ENCODE results near the gene NAT8L. TPM values are rescaled to one million over a fixed set of nuclear protein-coding genes. Genes with fewer than 3 reads are reported as not detected.

Gene NAT8L
- total and polyA plus RNA-seq, 2 experiments from 2014 or later, result 1.5 to 2.7 TPM

DNA sequence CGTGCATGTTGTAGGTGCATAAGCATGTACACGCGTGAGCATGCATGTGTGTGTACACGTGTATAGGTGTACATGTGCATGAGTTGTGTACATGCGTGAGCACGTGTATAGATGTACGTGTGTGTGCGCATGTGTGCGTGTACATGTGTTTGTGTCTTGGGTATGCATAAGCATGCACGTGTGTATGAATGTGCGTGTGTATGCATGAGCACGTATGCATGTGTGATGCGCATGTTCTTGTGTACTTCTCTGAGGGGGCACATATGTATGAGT, 9.0 kb downstream of the NAT8L start:
- whole genome bisulfite sequencing (ENCODE audit: low lambda C conversion rate, missing lambda C conversion rate), result 96% methylated on average over 13 of the region's 13 CpGs
- Histone ChIP-seq H3K27ac (no peak overlapping the region), H2AFZ (no peak overlapping the region), H3K4me1 (ENCODE audit: insufficient read depth) (no peaks in the 10 kb centered on the region), H3K79me2 (no peaks in the 10 kb centered on the region), H3K4me3 (no peak overlapping the region), H3K27me3 (no peaks in the 10 kb centered on the region), H3K9me2 (replicated peaks; ENCODE audit: insufficient read depth) (no peaks in the 10 kb centered on the region), H4K20me1 (ENCODE audit: insufficient read depth, poor library complexity, severe bottlenecking) (no peaks in the 10 kb centered on the region), H3K9me3 (ENCODE audit: low read depth) (no peaks in the 10 kb centered on the region), H3K36me3 (replicated peaks; ENCODE audit: insufficient read depth, low read depth) (no peaks in the 10 kb centered on the region), H3K4me2 (no peak overlapping the region)
- no peak for TF ChIP-seq EZH2phosphoT487 (IDR thresholded peaks at IDR 0.05; ENCODE audit: low read depth, severe bottlenecking, unreplicated experiment)
- no peak for TF ChIP-seq EZH2 (IDR thresholded peaks at IDR 0.05; ENCODE audit: borderline replicate concordance)
- TF ChIP-seq CTCF (IDR thresholded peaks at IDR 0.05; ENCODE audit: poor library complexity), result no peak
- DNase-seq (ENCODE audit: low spot score), result no peak

GRCh38 chr4:2068566-2068965, 9.4 kb downstream of the NAT8L start:
- Histone ChIP-seq H3K4me2 (no peak overlapping the region), H3K36me3 (replicated peaks; ENCODE audit: insufficient read depth, low read depth) (no peaks in the 10 kb centered on the region), H3K4me3 (no peak overlapping the region), H3K9me3 (ENCODE audit: low read depth) (no peaks in the 10 kb centered on the region), H3K27me3 (no peaks in the 10 kb centered on the region), H4K20me1 (ENCODE audit: insufficient read depth, poor library complexity, severe bottlenecking) (no peaks in the 10 kb centered on the region), H3K4me1 (ENCODE audit: insufficient read depth) (no peaks in the 10 kb centered on the region), H3K27ac (no peak overlapping the region), H3K9me2 (replicated peaks; ENCODE audit: insufficient read depth) (no peaks in the 10 kb centered on the region), H3K79me2 (no peaks in the 10 kb centered on the region), H2AFZ (no peak overlapping the region)
- WGBS (ENCODE audit: low lambda C conversion rate, missing lambda C conversion rate), result 92% methylated on average over 10 of the region's 11 CpGs
- DNase-seq (ENCODE audit: low spot score), result no peak
- TF ChIP-seq EZH2phosphoT487 (IDR thresholded peaks at IDR 0.05; ENCODE audit: low read depth, severe bottlenecking, unreplicated experiment) (no peak), EZH2 (IDR thresholded peaks at IDR 0.05; ENCODE audit: borderline replicate concordance) (no peak), CTCF (IDR thresholded peaks at IDR 0.05; ENCODE audit: poor library complexity) (no peak)

DNA sequence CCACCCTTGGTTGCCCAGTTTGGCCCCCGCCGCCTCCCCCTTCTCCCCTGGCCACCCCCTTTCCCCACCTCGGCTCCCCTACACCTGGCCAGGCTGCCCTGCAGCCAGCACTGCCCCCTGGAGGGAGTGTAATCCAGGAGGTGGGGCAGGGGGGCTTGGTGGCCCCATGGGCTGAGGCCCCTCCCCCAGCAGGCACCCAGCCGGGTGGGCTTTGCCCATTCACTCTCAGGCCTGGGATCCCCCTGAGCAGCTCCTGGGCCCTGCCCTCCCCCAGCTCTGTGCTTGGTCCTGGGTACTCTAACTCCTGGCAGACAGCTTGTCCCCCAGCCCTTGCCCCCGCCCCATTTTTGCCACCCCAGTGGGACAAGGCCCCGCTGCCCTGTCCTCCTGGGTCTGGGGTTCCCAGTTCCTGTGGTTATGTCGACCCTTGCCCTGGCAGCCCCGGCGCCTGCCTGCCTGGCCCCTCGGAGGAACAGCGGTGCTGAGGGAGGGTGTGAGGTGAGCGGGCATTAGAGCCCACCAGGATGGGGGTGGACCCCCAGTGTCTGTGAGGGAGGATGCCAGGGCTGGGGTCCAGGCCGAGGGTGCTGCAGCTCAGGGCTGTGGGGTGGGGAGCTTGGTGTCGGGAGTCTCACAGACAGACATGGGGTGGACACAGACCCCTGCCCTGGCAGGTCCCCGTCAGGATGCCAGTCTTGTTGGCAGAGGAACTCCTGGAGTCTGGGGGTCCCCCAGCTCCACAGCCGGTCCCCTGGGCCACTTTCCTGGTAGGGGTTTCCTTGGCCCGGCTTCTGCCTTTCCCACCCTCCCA, 10.2 kb downstream of the NAT8L start:
- no peaks in the 10 kb centered on the region for H3K27me3 ChIP-seq
- H3K9me2 ChIP-seq (replicated peaks; ENCODE audit: insufficient read depth), result no peaks in the 10 kb centered on the region
- no peak overlapping the region for H3K4me2 ChIP-seq
- no peaks in the 10 kb centered on the region for H3K79me2 ChIP-seq
- no peaks in the 10 kb centered on the region for H3K36me3 ChIP-seq (replicated peaks; ENCODE audit: insufficient read depth, low read depth)
- H3K9me3 ChIP-seq (ENCODE audit: low read depth), result no peaks in the 10 kb centered on the region
- no peaks in the 10 kb centered on the region for H3K4me1 ChIP-seq (ENCODE audit: insufficient read depth)
- no peaks in the 10 kb centered on the region for H4K20me1 ChIP-seq (ENCODE audit: insufficient read depth, poor library complexity, severe bottlenecking)
- no peak for DNase-seq (ENCODE audit: low spot score)
- no peak for TF ChIP-seq EZH2phosphoT487 (IDR thresholded peaks at IDR 0.05; ENCODE audit: low read depth, severe bottlenecking, unreplicated experiment)
- no peak for TF ChIP-seq CTCF (IDR thresholded peaks at IDR 0.05; ENCODE audit: poor library complexity)
- TF ChIP-seq EZH2 (IDR thresholded peaks at IDR 0.05; ENCODE audit: borderline replicate concordance), result no peak
- no peak overlapping the region for H3K4me3 ChIP-seq
- 89% methylated on average over 11 of the region's 17 CpGs for WGBS (ENCODE audit: low lambda C conversion rate, missing lambda C conversion rate)
- H3K27ac ChIP-seq, result no peak overlapping the region
- H2AFZ ChIP-seq, result no peak overlapping the region
